HCT116 (cell line): ENCODE data around the gene SCG3. TPM values are rescaled to one million over a fixed set of nuclear protein-coding genes. Genes with fewer than 3 reads are reported as not detected.

Experiments
- ATAC-seq: fragments of 200-7000 bp; cut with Tn5 transposase; 2 replicates; pipeline ENCODE4 v1.9.1; 2020; ENCODE audit warnings: mild to moderate bottlenecking, moderate library complexity
- BruUV-seq: library from RNA; stranded (reverse); fragments of 400-500 nt; replicated peaks from 2 replicates; lab custom pipeline; 2021; lab: Mats Ljungman, UMichigan
- CTCF ChIA-PET: fragments of 300-600 bp; sonication (Branson Sonifier 250); formaldehyde crosslinking; loops from one replicate; lab custom pipeline; 2021; ENCODE audit warnings: antibody characterized with exemption; lab: Charles Lee
- POLR2A ChIA-PET: fragments of 300-600, 350-600 bp; sonication (Branson Sonifier 250); formaldehyde crosslinking; loops from one replicate; lab custom pipeline; 2021; ENCODE audit warnings: antibody characterized with exemption; lab: Charles Lee
- RAD21 ChIA-PET, 2 experiments: fragments of 300-600 bp; sonication (Branson Sonifier 250); formaldehyde crosslinking; loops; one replicate each; lab custom pipeline; 2023; ENCODE audit warnings: low total read pairs in 2 of 2; ENCODE audit not compliant: uncharacterized antibody in 2 of 2, unreplicated experiment in 2 of 2, low non-redundant PET in 1 of 2; lab: Charles Lee
- DNase-seq: peaks from one replicate; pipeline ENCODE4 v3.0.0-alpha.2; 2010; ENCODE audit warnings: low read depth, low spot score
- H2AFZ ChIP-seq: fragments of 200-600 bp; shearing (Covaris generic), sonication (generic); 2 replicates; pipeline ENCODE4 v1.6.1; 2017; ENCODE audit warnings: low read depth, mixed run types, mixed read lengths, antibody characterized with exemption, low read length; ENCODE audit not compliant: poor library complexity, severe bottlenecking
- H3K27ac ChIP-seq: 2 replicates; pipeline ENCODE4 v1.5.1; 2012; ENCODE audit warnings: low read depth, low read length
- H3K27me3 ChIP-seq: fragments of 200-600 bp; sonication (generic); 2 replicates; pipeline ENCODE4 v1.6.1; 2016; ENCODE audit warnings: mixed run types, low read length, mixed read lengths; ENCODE audit not compliant: insufficient read depth
- H3K36me3 ChIP-seq, 2 experiments: fragments of 200-500 bp in 1 of 2; fragments of 200-600 bp in 1 of 2; sonication (Bioruptor generic) in 1 of 2; sonication (generic) in 1 of 2; 2 replicates each; pipeline versions ENCODE4 v1.5.1 to v1.6.1; 2014 to 2016; ENCODE audit warnings: low read length in 2 of 2, inconsistent platforms in 1 of 2, mixed read lengths in 1 of 2, mixed run types in 1 of 2; ENCODE audit not compliant: insufficient read depth in 2 of 2, control insufficient read depth in 1 of 2
- H3K4me1 ChIP-seq, 2 experiments: fragments of 200-600 bp in 1 of 2; sonication (generic) in 1 of 2; 2 replicates each; pipeline versions ENCODE4 v1.5.1 to v1.6.1; 2012 to 2017; ENCODE audit warnings: low read length in 2 of 2, inconsistent platforms in 1 of 2, mild to moderate bottlenecking in 1 of 2, mixed read lengths in 1 of 2, mixed run types in 1 of 2, moderate library complexity in 1 of 2; ENCODE audit not compliant: insufficient read depth in 2 of 2, control insufficient read depth in 1 of 2
- H3K4me2 ChIP-seq: fragments of 200-600 bp; sonication (generic); 2 replicates; pipeline ENCODE4 v1.6.1; 2017; ENCODE audit warnings: mixed run types, low read length, mixed read lengths
- H3K4me3 ChIP-seq, 2 experiments: fragments of 200-600 bp in 1 of 2; sonication (generic) in 1 of 2; replicated peaks in 1 of 2; 2 replicates each; pipeline ENCODE4 v1.5.1; 2011 to 2016; ENCODE audit warnings: low read length in 2 of 2, control low read depth in 1 of 2, low read depth in 1 of 2, mild to moderate bottlenecking in 1 of 2, mixed read lengths in 1 of 2, mixed run types in 1 of 2
- H3K79me2 ChIP-seq: fragments of 200-600 bp; sonication (generic); 2 replicates; pipeline ENCODE4 v1.6.1; 2017; ENCODE audit warnings: mild to moderate bottlenecking, mixed run types, low read length, moderate library complexity, mixed read lengths; ENCODE audit not compliant: insufficient read depth
- H3K9ac ChIP-seq: fragments of 200-600 bp; sonication (generic); 2 replicates; pipeline ENCODE4 v1.6.1; 2016; ENCODE audit warnings: low read length, mixed read lengths
- H3K9me2 ChIP-seq: fragments of 200-600 bp; sonication (generic), shearing (Covaris generic); 2 replicates; pipeline ENCODE4 v1.6.1; 2017; ENCODE audit warnings: mixed run types, mild to moderate bottlenecking, moderate library complexity; ENCODE audit not compliant: insufficient read depth
- H3K9me3 ChIP-seq, 2 experiments: fragments of 200-500 bp in 1 of 2; fragments of 200-600 bp in 1 of 2; sonication (Bioruptor generic) in 1 of 2; sonication (generic) in 1 of 2; 2 replicates each; pipeline ENCODE4 v1.6.1; 2014 to 2017; ENCODE audit warnings: low read length in 2 of 2, mixed read lengths in 2 of 2, inconsistent platforms in 1 of 2, low read depth in 1 of 2, mild to moderate bottlenecking in 1 of 2, mixed run types in 1 of 2, moderate library complexity in 1 of 2; ENCODE audit not compliant: control insufficient read depth in 1 of 2, insufficient read depth in 1 of 2
- H4K20me1 ChIP-seq: fragments of 200-600 bp; sonication (generic), shearing (Covaris generic); 2 replicates; pipeline ENCODE4 v1.6.1; 2017; ENCODE audit warnings: mixed run types, mild to moderate bottlenecking, moderate library complexity; ENCODE audit not compliant: insufficient read depth
- CBX3 ChIP-seq: IDR thresholded peaks from 2 replicates; pipeline ENCODE4 v1.6.1; 2012; ENCODE audit warnings: low read depth
- CEBPB ChIP-seq: IDR thresholded peaks from 2 replicates; pipeline ENCODE4 v1.6.1; 2012; ENCODE audit warnings: low read depth
- CTCF ChIP-seq, 3 experiments: fragments of 200-600 bp in 1 of 3; sonication (generic) in 1 of 3; IDR thresholded peaks in 2 of 3; conservative IDR thresholded peaks in 1 of 3; 2 replicates each; pipeline ENCODE4 v1.5.1; 2012 to 2017; ENCODE audit warnings: low read depth in 2 of 3, low read length in 2 of 3, antibody characterized with exemption in 1 of 3, borderline replicate concordance in 1 of 3, control low read depth in 1 of 3, mild to moderate bottlenecking in 1 of 3, mixed read lengths in 1 of 3, mixed run types in 1 of 3, moderate library complexity in 1 of 3; ENCODE audit not compliant: insufficient read depth in 1 of 3
- EGR1 ChIP-seq: IDR thresholded peaks from 2 replicates; pipeline ENCODE4 v1.6.1; 2012; ENCODE audit warnings: low read depth
- ELF1 ChIP-seq: IDR thresholded peaks from 2 replicates; pipeline ENCODE4 v1.6.1; 2012; ENCODE audit warnings: low read depth, borderline replicate concordance
- EZH2 ChIP-seq: fragments of 200-600 bp; sonication (generic); IDR thresholded peaks from 2 replicates; pipeline ENCODE4 v1.6.1; 2017; ENCODE audit warnings: antibody characterized with exemption, mixed run types
- EZH2phosphoT487 ChIP-seq: fragments of 200-600 bp; IDR thresholded peaks from 2 replicates; pipeline ENCODE4 v1.6.1; 2018; ENCODE audit warnings: antibody characterized with exemption, borderline replicate concordance
- FOSL1 ChIP-seq: IDR thresholded peaks from 2 replicates; pipeline ENCODE4 v1.6.1; 2012; ENCODE audit warnings: low read depth
- JUND ChIP-seq: IDR thresholded peaks from 2 replicates; pipeline ENCODE4 v1.6.1; 2012
- POLR2A ChIP-seq: IDR thresholded peaks from 2 replicates; pipeline ENCODE4 v1.7.0; 2011; ENCODE audit warnings: borderline replicate concordance; ENCODE audit not compliant: insufficient read depth, insufficient read length; ENCODE audit errors: extremely low read depth
- RAD21 ChIP-seq: IDR thresholded peaks from 2 replicates; pipeline ENCODE4 v1.6.1; 2012; ENCODE audit warnings: low read depth, mild to moderate bottlenecking
- REST ChIP-seq: IDR thresholded peaks from 2 replicates; pipeline ENCODE4 v1.6.1; 2012; ENCODE audit warnings: low read depth
- SP1 ChIP-seq: IDR thresholded peaks from 2 replicates; pipeline ENCODE4 v1.6.1; 2012; ENCODE audit warnings: low read depth
- SRF ChIP-seq: IDR thresholded peaks from 2 replicates; pipeline ENCODE4 v1.6.1; 2012; ENCODE audit warnings: low read depth
- YY1 ChIP-seq: IDR thresholded peaks from 2 replicates; pipeline ENCODE4 v1.6.1; 2011; ENCODE audit warnings: low read length, low read depth, moderate library complexity, mild to moderate bottlenecking; ENCODE audit not compliant: insufficient replicate concordance; ENCODE audit errors: extremely low read depth
- ZBTB33 ChIP-seq: IDR thresholded peaks from 2 replicates; pipeline ENCODE4 v1.6.1; 2011; ENCODE audit warnings: mild to moderate bottlenecking, low read length, moderate library complexity; ENCODE audit not compliant: insufficient replicate concordance; ENCODE audit errors: extremely low read depth
- ZFX ChIP-seq: fragments of 450-650 bp; IDR thresholded peaks from 2 replicates; pipeline ENCODE4 v1.6.1; 2017
- intact Hi-C: fragments of 100-400 bp; cut with micrococcal nuclease; formaldehyde crosslinking; loops from 2 replicates; pipeline ENCODE4 v1.10.0; 2022
- total RNA-seq: library from RNA; stranded (reverse); gene quantifications from one replicate; pipeline ENCODE4 v1.2.1, GENCODE V29; 2021; ENCODE audit not compliant: unreplicated experiment

Gene SCG3
- total RNA-seq, 1 experiment from 2014 or later = not detected

- no peak for TF ChIP-seq ELF1
- no peak for TF ChIP-seq JUND
- no peak for TF ChIP-seq ZBTB33
- no peak for TF ChIP-seq RAD21
- no peak for TF ChIP-seq CEBPB
- TF ChIP-seq ZFX = no peak
- TF ChIP-seq EZH2 = no peak
- no peak for TF ChIP-seq POLR2A
- no peak for TF ChIP-seq EZH2phosphoT487
- no peak for TF ChIP-seq SP1
- no peak for TF ChIP-seq SRF
- TF ChIP-seq EGR1 = no peak
- TF ChIP-seq CTCF (IDR thresholded peaks at IDR 0.05 in 2 of 3, conservative IDR thresholded peaks at IDR 0.05 in 1 of 3; ENCODE audit: borderline replicate concordance in 1 of 3, insufficient read depth in 1 of 3, low read depth in 2 of 3, low read length in 2 of 3) = no peak
- TF ChIP-seq CBX3 = no peak
- TF ChIP-seq FOSL1 = no peak
- TF ChIP-seq REST = no peak
- TF ChIP-seq YY1 = no peak
- Histone ChIP-seq H3K27ac (no peak overlapping the region), H3K4me3 (no peak overlapping the region), H4K20me1 (no peaks in the 10 kb centered on the region), H3K9me3 (no peaks in the 10 kb centered on the region), H3K4me1 (no peaks in the 10 kb centered on the region), H3K27me3 (no peaks in the 10 kb centered on the region), H3K36me3 (no peaks in the 10 kb centered on the region), H3K9ac (no peak overlapping the region), H3K9me2 (no peaks in the 10 kb centered on the region), H3K79me2 (no peaks in the 10 kb centered on the region), H3K4me2 (no peak overlapping the region), H2AFZ (no peak overlapping the region)
- no TSS peak for BruUV-seq
- DNase-seq (no peak), ATAC-seq (no peak)
- POLR2A ChIA-PET = no interaction called here
- CTCF ChIA-PET = no interaction called here
- intact Hi-C loops = loop anchor here (1.0 kb wide), 1 partner anchor 37 kb away; no protein-coding TSS in a partner anchor
- RAD21 ChIA-PET = no interaction called here
Observed at GRCh38 chr15:51706926-51707608, 25.8 kb downstream of the SCG3 start.
